Posterior cingulate gyrus (tissue), 11 donors: ENCODE data around the gene NHLRC4.

Source experiments
- DNase-seq, 10 donors: peaks; one replicate each; pipeline versions ENCODE4 v3.0.0 to v3.0.0-alpha.2; 2020 to 2021; ENCODE audit warnings: mixed read lengths in 3 of 10
- intact Hi-C: fragments of 100-400 bp; cut with DNase I; formaldehyde crosslinking; loops from one replicate; pipeline ENCODE4 v1.15.1; 2023

NHLRC4 gene

GRCh38 chr16:529012-529575, 37.7 kb upstream of the NHLRC4 start:
- intact Hi-C loops: loop anchor here (10.0 kb wide), 1 partner anchor 56 kb away; no protein-coding TSS in a partner anchor
- DNase-seq: no peak

GRCh38 chr16:530111-530817, 36.5 kb upstream of the NHLRC4 start:
- DNase-seq: no peak
- intact Hi-C loops: no loop called here

GRCh38 chr16:531494-532125, 35.2 kb upstream of the NHLRC4 start:
- intact Hi-C loops: no loop called here
- DNase-seq: no peak

DNA sequence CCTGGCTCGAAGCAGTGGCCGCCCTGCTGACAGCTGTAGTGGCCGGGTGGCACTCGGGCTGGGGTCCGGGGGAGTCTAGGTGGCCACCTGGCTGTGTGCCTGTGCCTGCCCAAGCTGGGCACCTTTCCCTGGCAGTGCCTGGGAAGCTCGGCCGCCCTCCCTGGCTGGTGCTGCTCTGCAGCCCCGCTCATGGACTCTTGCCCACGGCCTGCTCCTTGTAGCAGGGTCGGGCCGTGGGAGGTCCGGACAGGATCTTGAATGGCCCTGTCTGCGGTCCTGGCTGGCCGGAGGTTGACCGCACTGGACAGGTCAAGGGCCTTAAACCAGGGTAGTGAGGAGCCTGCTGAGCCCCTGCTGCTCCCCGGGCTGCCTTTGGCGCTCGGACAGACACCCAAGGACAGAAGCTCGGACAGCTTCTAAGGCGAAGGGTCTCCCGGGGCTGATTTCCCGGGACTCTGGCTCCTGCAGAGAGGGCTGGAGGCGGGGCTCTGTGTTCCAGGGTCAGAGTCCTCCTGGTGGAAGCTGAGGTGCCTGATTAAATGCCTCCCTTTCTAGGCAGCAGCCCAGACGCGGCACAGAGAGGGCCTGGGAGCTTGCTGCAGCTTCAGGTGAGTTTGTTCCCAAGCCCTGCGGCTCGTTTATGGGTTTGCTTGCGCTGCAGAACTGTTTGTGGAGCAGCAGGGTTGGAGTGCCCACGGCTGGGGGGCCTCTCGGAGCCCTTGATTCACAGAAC, 33.2 kb upstream of the NHLRC4 start:
- intact Hi-C loops: no loop called here

DNA sequence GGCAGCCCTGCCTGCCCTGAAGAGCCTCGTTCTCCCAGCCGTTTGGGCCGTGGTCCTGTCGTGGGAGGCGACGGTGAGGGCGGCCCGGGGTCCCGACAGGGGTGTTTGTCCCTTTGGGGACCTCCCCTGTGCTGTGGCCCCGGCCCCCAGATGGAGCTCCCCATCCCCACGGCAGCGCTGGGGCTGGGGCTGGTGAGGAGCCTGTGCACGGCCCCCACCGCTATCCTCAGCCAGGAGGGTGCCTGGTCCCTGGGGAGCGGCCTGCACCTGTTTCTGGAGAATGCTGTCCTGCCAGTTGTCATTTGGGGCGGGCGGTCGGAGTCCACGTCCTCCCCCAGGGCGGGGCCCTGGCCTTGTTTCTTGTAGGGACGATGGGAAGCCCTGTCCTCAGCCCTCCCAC, 32.7 kb upstream of the NHLRC4 start:
- no peak for DNase-seq
- intact Hi-C loops: no loop called here

More for the DNA sequence above, 33.2 kb upstream of the NHLRC4 start:
- no peak for DNase-seq

DNA sequence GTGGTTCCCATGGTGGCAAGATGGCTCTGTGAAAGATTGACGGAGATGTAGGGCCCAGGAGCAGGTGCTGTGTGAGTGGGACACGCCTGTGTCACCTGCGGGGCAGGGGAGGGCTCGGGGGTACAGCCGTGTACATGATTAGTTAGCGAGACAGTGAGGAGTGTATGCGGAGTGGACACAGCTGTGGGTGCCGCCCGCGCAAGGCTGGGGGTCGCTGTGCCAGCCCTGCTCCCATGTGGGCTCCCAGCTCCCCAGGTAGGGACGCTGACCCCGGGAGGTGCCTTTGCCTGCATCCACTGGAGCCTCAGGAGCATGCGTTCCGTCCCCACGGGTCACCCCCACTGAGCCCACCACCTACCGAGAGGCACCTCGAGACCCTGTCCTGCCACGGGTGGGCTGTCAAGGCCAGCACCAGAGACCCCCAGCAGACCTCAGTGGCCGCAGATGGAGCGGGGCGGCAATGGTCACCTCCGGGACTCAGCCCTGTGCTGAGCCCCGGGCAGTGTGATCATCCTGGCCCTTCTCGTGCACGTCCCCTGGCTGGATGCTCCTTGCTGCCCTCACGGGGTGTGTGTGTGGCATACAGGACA, 31.9 kb upstream of the NHLRC4 start:
- intact Hi-C loops: no loop called here
- DNase-seq: no peak

- no peak for DNase-seq
- intact Hi-C loops: no loop called here
Measured at GRCh38 chr16:535446-536405, 31.1 kb upstream of the NHLRC4 start.

- DNase-seq: no peak
- intact Hi-C loops: no loop called here
Measured at GRCh38 chr16:536746-537145, 30.1 kb upstream of the NHLRC4 start.

- DNase-seq: no peak
- intact Hi-C loops: no loop called here
Measured at GRCh38 chr16:537415-538335, 29.1 kb upstream of the NHLRC4 start.

DNA sequence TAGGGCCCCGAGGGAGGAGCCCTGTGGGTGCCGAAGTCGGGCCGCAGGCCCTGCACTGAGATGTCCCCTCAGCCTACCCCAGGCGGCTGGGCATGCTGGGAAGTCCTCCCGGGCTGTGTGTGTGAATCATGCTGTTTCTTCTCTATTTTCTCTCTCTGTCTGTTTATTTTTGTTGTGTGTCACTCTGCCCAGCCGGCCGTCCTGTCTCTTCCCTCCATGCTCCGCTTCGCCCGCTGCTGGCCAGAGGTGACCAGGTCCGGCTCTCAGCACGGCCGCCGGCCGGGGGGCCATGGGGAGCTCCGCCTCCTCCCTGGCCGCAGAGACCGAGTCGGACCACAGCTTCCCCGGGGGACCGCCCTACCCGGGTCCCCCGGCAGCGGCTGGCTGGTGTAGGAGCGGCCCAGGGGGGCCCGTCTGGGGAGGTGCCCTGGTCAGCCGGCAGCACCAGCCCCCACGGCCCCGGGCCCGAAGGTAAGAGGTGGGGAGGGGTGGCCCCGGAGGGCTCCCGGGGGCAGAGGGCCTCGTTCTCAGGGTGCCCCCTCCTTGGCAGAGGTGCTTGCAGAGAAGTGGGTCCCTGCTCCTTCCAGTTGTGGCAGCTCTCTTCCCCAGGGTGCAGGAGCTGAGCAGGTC, 26.8 kb upstream of the NHLRC4 start:
- DNase-seq: no peak
- intact Hi-C loops: no loop called here

DNA sequence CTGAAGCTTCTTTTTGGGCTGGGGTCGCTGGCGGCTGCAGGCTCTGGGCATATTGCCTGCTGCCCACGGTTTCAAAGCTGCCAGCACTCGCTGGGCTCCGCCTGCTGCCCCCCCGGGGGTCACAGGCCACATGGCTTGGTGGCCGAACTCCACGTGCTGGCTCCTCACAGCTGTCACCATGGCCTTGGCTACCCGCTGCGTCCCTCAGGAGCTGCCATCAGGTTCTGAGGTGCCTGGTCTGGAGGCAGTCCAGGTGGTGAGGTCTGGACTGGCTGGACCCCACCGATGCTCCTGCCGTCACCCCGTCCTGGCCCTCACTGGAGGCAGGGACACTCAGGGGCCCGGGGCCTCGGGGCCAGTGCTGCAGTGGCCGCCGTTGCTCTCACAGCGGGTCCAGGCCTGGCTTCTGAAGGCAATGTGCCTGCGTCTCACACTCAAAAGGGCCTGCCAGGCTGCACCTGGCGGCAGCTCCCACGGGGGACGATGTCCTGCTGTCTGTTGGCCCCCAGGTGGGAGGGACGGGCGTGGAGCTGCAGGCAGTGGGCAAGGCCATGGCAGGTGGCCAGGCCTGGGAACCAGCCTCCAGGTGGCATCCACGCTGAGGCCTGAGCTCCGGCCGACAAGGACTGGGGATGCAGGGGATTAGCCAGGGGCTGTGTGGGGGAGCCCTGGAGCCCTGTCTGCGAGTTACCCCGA, 26.0 kb upstream of the NHLRC4 start:
- DNase-seq: no peak
- intact Hi-C loops: no loop called here

- intact Hi-C loops: no loop called here
- no peak for DNase-seq
Measured at GRCh38 chr16:543301-544164, 23.3 kb upstream of the NHLRC4 start.

DNA sequence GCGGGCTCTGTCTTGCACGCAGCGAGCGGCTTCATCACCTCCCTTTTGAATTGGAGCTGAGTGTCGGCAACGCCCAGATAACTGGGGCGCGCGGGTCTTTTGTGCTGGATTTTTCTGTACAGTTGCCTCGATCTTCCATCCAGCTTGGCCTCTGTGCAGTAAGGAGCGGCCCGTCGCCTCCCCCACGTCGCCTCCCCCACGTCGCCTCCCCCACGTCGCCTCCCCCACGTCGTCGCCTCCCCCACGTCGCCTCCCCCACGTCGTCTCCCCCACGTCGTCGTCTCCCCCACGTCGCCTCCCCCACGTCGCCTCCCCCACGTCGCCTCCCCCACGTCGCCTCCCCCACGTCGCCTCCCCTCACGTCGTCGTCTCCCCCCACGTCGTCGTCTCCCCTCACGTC, 22.3 kb upstream of the NHLRC4 start:
- no peak for DNase-seq
- intact Hi-C loops: no loop called here

GRCh38 chr16:546909-547770, 19.7 kb upstream of the NHLRC4 start:
- DNase-seq: peak; percentile 54 to 96 (median 69)
- intact Hi-C loops: no loop called here

GRCh38 chr16:548586-548985, 18.2 kb upstream of the NHLRC4 start:
- DNase-seq: no peak
- intact Hi-C loops: no loop called here
